H9 (cell line): ENCODE measurements around the gene TLR3. TPM values are rescaled to one million over a fixed set of nuclear protein-coding genes. Genes with fewer than 3 reads are reported as not detected.

Experiments used
- DNase-seq: peaks from one replicate; pipeline ENCODE4 v3.0.0-alpha.2; 2017
- H2AFZ ChIP-seq: one replicate; pipeline ENCODE4 v1.6.1; 2013; ENCODE audit warnings: mild to moderate bottlenecking, low read length, control low read depth, moderate library complexity
- H2AK5ac ChIP-seq: 2 replicates; pipeline ENCODE4 v1.6.1; 2013; ENCODE audit warnings: low read length, control low read depth, mixed read lengths; ENCODE audit not compliant: insufficient read length
- H2BK120ac ChIP-seq: one replicate; pipeline ENCODE4 v1.6.1; 2013; ENCODE audit warnings: low read depth, mild to moderate bottlenecking, low read length, control low read depth, inconsistent platforms; ENCODE audit not compliant: poor library complexity, severe bottlenecking
- H2BK12ac ChIP-seq: 2 replicates; pipeline ENCODE4 v1.6.1; 2013; ENCODE audit warnings: low read length, control low read depth, mixed read lengths, low read depth; ENCODE audit not compliant: insufficient read length
- H2BK15ac ChIP-seq: 2 replicates; pipeline ENCODE4 v1.6.1; 2013; ENCODE audit warnings: low read depth, low read length, control low read depth
- H2BK20ac ChIP-seq: one replicate; pipeline ENCODE4 v1.6.1; 2013; ENCODE audit warnings: low read depth, mild to moderate bottlenecking, low read length, control low read depth, inconsistent platforms; ENCODE audit not compliant: poor library complexity, severe bottlenecking
- H2BK5ac ChIP-seq: 2 replicates; pipeline ENCODE4 v1.6.1; 2013; ENCODE audit warnings: low read length, control low read depth, mixed read lengths; ENCODE audit not compliant: insufficient read length
- H3K14ac ChIP-seq: 2 replicates; pipeline ENCODE4 v1.6.1; 2013; ENCODE audit warnings: low read length, control low read depth; ENCODE audit not compliant: insufficient read depth
- H3K18ac ChIP-seq: 2 replicates; pipeline ENCODE4 v1.6.1; 2013; ENCODE audit warnings: low read depth, mild to moderate bottlenecking, mixed read lengths, low read length, control low read depth; ENCODE audit not compliant: insufficient read length
- H3K23ac ChIP-seq: 2 replicates; pipeline ENCODE4 v1.6.1; 2013; ENCODE audit warnings: low read length, control low read depth, mixed read lengths, low read depth; ENCODE audit not compliant: insufficient read length
- H3K23me2 ChIP-seq: 2 replicates; pipeline ENCODE4 v1.6.1; 2013; ENCODE audit warnings: low read depth, mild to moderate bottlenecking, mixed read lengths, low read length, control low read depth; ENCODE audit not compliant: insufficient read length, poor library complexity, severe bottlenecking
- H3K27ac ChIP-seq: 2 replicates; pipeline ENCODE4 v1.5.1; 2013; ENCODE audit warnings: low read length, control low read depth, mixed read lengths, low read depth; ENCODE audit not compliant: insufficient read length
- H3K27me3 ChIP-seq: 2 replicates; pipeline ENCODE4 v1.6.1; 2013; ENCODE audit warnings: low read length, control low read depth, inconsistent platforms; ENCODE audit not compliant: insufficient read depth
- H3K4ac ChIP-seq: 2 replicates; pipeline ENCODE4 v1.6.1; 2013; ENCODE audit warnings: low read depth, mild to moderate bottlenecking, control low read depth, inconsistent platforms, low read length, moderate library complexity
- H3K4me1 ChIP-seq: 2 replicates; pipeline ENCODE4 v1.6.1; 2013; ENCODE audit warnings: low read length, control low read depth, inconsistent platforms; ENCODE audit not compliant: insufficient read depth
- H3K4me2 ChIP-seq: 2 replicates; pipeline ENCODE4 v1.6.1; 2013; ENCODE audit warnings: low read length, control low read depth, mixed read lengths; ENCODE audit not compliant: insufficient read length, insufficient read depth
- H3K56ac ChIP-seq: 2 replicates; pipeline ENCODE4 v1.6.1; 2013; ENCODE audit warnings: low read depth, mild to moderate bottlenecking, mixed read lengths, low read length, control low read depth; ENCODE audit not compliant: insufficient read length
- H3K79me1 ChIP-seq: 2 replicates; pipeline ENCODE4 v1.6.1; 2013; ENCODE audit warnings: low read depth, mild to moderate bottlenecking, moderate library complexity, low read length, control low read depth, inconsistent platforms; ENCODE audit not compliant: insufficient read depth, poor library complexity, severe bottlenecking
- H3K79me2 ChIP-seq: 2 replicates; pipeline ENCODE4 v1.6.1; 2013; ENCODE audit warnings: low read length, control low read depth, inconsistent platforms; ENCODE audit not compliant: insufficient read depth
- H3K9ac ChIP-seq: 2 replicates; pipeline ENCODE4 v1.6.1; 2013; ENCODE audit warnings: low read length, control low read depth, mixed read lengths; ENCODE audit not compliant: insufficient read length; ENCODE audit errors: extremely low read depth
- H3K9me3 ChIP-seq: one replicate; pipeline ENCODE4 v1.6.1; 2013; ENCODE audit warnings: low read depth, low read length, inconsistent platforms; ENCODE audit not compliant: control insufficient read depth
- H3T11ph ChIP-seq: one replicate; pipeline ENCODE4 v1.6.1; 2013; ENCODE audit warnings: mild to moderate bottlenecking, low read length, control low read depth, inconsistent platforms
- H4K20me1 ChIP-seq: one replicate; pipeline ENCODE4 v1.6.1; 2013; ENCODE audit not compliant: control insufficient read depth, insufficient read length, insufficient read depth
- H4K5ac ChIP-seq: 2 replicates; pipeline ENCODE4 v1.6.1; 2013; ENCODE audit warnings: low read depth, mild to moderate bottlenecking, mixed read lengths, low read length, control low read depth; ENCODE audit not compliant: insufficient read length
- H4K8ac ChIP-seq: replicated peaks from 2 replicates; pipeline ENCODE4 v1.6.1; 2013; ENCODE audit warnings: low read length, control low read depth, mixed read lengths, low read depth; ENCODE audit not compliant: insufficient read length
- H4K91ac ChIP-seq: 2 replicates; pipeline ENCODE4 v1.6.1; 2013; ENCODE audit warnings: low read depth, mild to moderate bottlenecking, moderate library complexity, mixed read lengths, low read length, control low read depth; ENCODE audit not compliant: insufficient read length
- H3K27ac Mint-ChIP-seq, 3 experiments: 2 replicates in 2 of 3; 3 replicates in 1 of 3; pipeline ENCODE4 v1.8.0; 2020 to 2021; ENCODE audit warnings: mixed read lengths in 3 of 3, mild to moderate bottlenecking in 1 of 3, moderate library complexity in 1 of 3
- H3K27me3 Mint-ChIP-seq: 2 replicates; pipeline ENCODE4 v1.8.0; 2021; ENCODE audit warnings: low read depth, mild to moderate bottlenecking, moderate library complexity, mixed read lengths
- H3K36me3 Mint-ChIP-seq, 3 experiments: 2 replicates in 2 of 3; 3 replicates in 1 of 3; pipeline ENCODE4 v1.8.0; 2020 to 2021; ENCODE audit warnings: low read depth in 3 of 3, mixed read lengths in 3 of 3; ENCODE audit not compliant: insufficient read depth in 1 of 3
- H3K4me1 Mint-ChIP-seq, 2 experiments: 2 replicates each; pipeline ENCODE4 v1.8.0; 2020; ENCODE audit warnings: mixed read lengths in 2 of 2
- H3K4me3 Mint-ChIP-seq, 2 experiments: 2 replicates in 1 of 2; 3 replicates in 1 of 2; pipeline ENCODE4 v1.8.0; 2020 to 2021; ENCODE audit warnings: mild to moderate bottlenecking in 2 of 2, mixed read lengths in 2 of 2, moderate library complexity in 1 of 2
- H3K9me3 Mint-ChIP-seq, 2 experiments: 2 replicates in 1 of 2; 3 replicates in 1 of 2; pipeline ENCODE4 v1.8.0; 2020; ENCODE audit warnings: mild to moderate bottlenecking in 2 of 2, mixed read lengths in 2 of 2, moderate library complexity in 1 of 2
- WGBS: extraction: QIAGEN DNeasy Blood & Tissue Kit; methylation state at CpG from one replicate; pipeline ENCODE4 v1.1.7; 2013; ENCODE audit warnings: missing lambda C conversion rate, low lambda C conversion rate, mixed read lengths; ENCODE audit not compliant: insufficient read length; ENCODE audit errors: extremely low coverage; 5-methylcytosine and 5-hydroxymethylcytosine counted together
- total RNA-seq: library from RNA; stranded (reverse); gene quantifications from 2 replicates; pipeline ENCODE4 v1.2.1, GENCODE V29; 2021
- TF ChIP-seq, protein P1 (sequence below): fragments of 200-600 bp; sonication (generic); conservative IDR thresholded peaks from 3 replicates; pipeline ENCODE4 v1.8.0; 2021; ENCODE audit warnings: antibody characterized with exemption, mild to moderate bottlenecking

TLR3 gene
- total RNA-seq, 1 experiment from 2014 or later, result 0.92 TPM

DNA sequence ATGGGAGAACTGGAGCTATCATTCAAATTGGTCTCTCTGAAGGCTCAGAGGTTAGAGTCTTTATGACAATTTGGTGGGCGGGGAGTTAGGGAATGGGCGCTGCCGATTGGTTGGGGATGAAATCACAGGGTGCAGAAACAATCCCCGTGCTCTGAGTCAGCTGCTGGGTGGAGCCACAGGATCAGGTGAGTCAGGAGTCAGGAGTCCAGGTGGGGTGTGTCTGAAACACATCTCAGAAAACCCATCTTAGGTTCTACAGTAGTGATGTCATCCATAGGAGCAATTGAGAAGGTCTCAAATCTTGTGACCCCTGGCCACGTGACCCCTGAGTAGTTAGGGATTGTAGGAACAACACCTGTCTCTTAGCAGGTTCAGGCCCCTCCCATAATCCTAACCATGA is 41.6 kb upstream of the TLR3 start:
- no peak overlapping the region for H3K4me3 Mint-ChIP-seq
- no CpG with 5 or more reads among the region's 5 CpGs for WGBS

More for the DNA sequence above, 41.6 kb upstream of the TLR3 start:
- no peak overlapping the region for H4K91ac ChIP-seq
- H2BK20ac ChIP-seq, result no peak overlapping the region
- DNase-seq, result no peak
- no peak overlapping the region for H3K4me2 ChIP-seq
- no peak overlapping the region for H2BK120ac ChIP-seq
- no peak overlapping the region for H4K8ac ChIP-seq
- no peaks in the 10 kb centered on the region for H4K20me1 ChIP-seq
- H3K23me2 ChIP-seq, result no peaks in the 10 kb centered on the region
- no peak overlapping the region for H3K4ac ChIP-seq
- H3K9me3 ChIP-seq, result no peaks in the 10 kb centered on the region
- no peak overlapping the region for H4K5ac ChIP-seq
- no peak overlapping the region for H3K9ac ChIP-seq
- H3K56ac ChIP-seq, result no peak overlapping the region
- H3T11ph ChIP-seq, result no peak overlapping the region
- no peak overlapping the region for H3K27ac ChIP-seq
- no peak overlapping the region for H2AFZ ChIP-seq
- peaks cover 2% of the 10 kb centered on the region for H3K27me3 Mint-ChIP-seq
- H3K27me3 ChIP-seq, result no peaks in the 10 kb centered on the region
- no peaks in the 10 kb centered on the region for H3K79me1 ChIP-seq
- TF ChIP-seq, protein P1, sequence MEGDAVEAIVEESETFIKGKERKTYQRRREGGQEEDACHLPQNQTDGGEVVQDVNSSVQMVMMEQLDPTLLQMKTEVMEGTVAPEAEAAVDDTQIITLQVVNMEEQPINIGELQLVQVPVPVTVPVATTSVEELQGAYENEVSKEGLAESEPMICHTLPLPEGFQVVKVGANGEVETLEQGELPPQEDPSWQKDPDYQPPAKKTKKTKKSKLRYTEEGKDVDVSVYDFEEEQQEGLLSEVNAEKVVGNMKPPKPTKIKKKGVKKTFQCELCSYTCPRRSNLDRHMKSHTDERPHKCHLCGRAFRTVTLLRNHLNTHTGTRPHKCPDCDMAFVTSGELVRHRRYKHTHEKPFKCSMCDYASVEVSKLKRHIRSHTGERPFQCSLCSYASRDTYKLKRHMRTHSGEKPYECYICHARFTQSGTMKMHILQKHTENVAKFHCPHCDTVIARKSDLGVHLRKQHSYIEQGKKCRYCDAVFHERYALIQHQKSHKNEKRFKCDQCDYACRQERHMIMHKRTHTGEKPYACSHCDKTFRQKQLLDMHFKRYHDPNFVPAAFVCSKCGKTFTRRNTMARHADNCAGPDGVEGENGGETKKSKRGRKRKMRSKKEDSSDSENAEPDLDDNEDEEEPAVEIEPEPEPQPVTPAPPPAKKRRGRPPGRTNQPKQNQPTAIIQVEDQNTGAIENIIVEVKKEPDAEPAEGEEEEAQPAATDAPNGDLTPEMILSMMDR, result no peak
- H2AK5ac ChIP-seq, result no peak overlapping the region
- H2BK5ac ChIP-seq, result no peak overlapping the region
- peak overlapping the region in 1 of 3 experiments; percentile 71; a peak in 1 of 7 replicates for H3K27ac Mint-ChIP-seq
- H3K23ac ChIP-seq, result no peak overlapping the region
- H3K9me3 Mint-ChIP-seq, result peaks cover 24 to 25% of the 10 kb centered on the region in 2 experiments
- H3K18ac ChIP-seq, result no peak overlapping the region
- H3K79me2 ChIP-seq, result no peaks in the 10 kb centered on the region
- peaks cover 9 to 33% (median 24%) of the 10 kb centered on the region in 3 experiments for H3K36me3 Mint-ChIP-seq
- H2BK12ac ChIP-seq, result peak overlapping the region; percentile 47
- peaks cover 55 to 57% of the 10 kb centered on the region in 2 experiments for H3K4me1 Mint-ChIP-seq
- no peak overlapping the region for H2BK15ac ChIP-seq
- H3K4me1 ChIP-seq, result peaks cover 16% of the 10 kb centered on the region; the same call in 1 of the 2 replicates
- no peak overlapping the region for H3K14ac ChIP-seq
